Activated T-helper 2 cell treated with anti-CD3 and anti-CD28 coated beads, Interferon-gamma antibody, Interleukin-2, Interleukin-4, amounts not matched to agents 10 μg/mL and 5 μg/mL and 100 μg/mL, durations not matched to agents 14 hours and 24 hours and 36 hours (primary cell): Measurements from ENCODE around the gene PLET1. TPM values are rescaled to one million over a fixed set of nuclear protein-coding genes. Genes with fewer than 3 reads are reported as not detected.

Experiments
- DNase-seq: peaks from one replicate; pipeline ENCODE4 v3.0.0; 2021; ENCODE audit warnings: low spot score
- H3K27ac Mint-ChIP-seq: one replicate; pipeline ENCODE4 v1.8.0; 2021; ENCODE audit warnings: mixed read lengths
- H3K27me3 Mint-ChIP-seq: one replicate; pipeline ENCODE4 v1.8.0; 2021; ENCODE audit warnings: low read depth, mixed read lengths
- H3K36me3 Mint-ChIP-seq: one replicate; pipeline ENCODE4 v1.8.0; 2021; ENCODE audit warnings: low read depth, mixed read lengths
- H3K4me1 Mint-ChIP-seq: one replicate; pipeline ENCODE4 v1.8.0; 2021; ENCODE audit warnings: low read depth, mixed read lengths
- H3K4me3 Mint-ChIP-seq: one replicate; pipeline ENCODE4 v1.8.0; 2021; ENCODE audit warnings: low read depth, mild to moderate bottlenecking, moderate library complexity, mixed read lengths
- H3K9me3 Mint-ChIP-seq: one replicate; pipeline ENCODE4 v1.8.0; 2021; ENCODE audit warnings: mixed read lengths
- intact Hi-C: fragments of 100-400 bp; cut with micrococcal nuclease; formaldehyde crosslinking; loops from one replicate; pipeline ENCODE4 v1.15.1; 2023
- total RNA-seq: library from RNA; stranded (reverse); gene quantifications from 2 replicates; pipeline ENCODE4 v1.2.3, GENCODE V29; 2022

PLET1 gene
- total RNA-seq, 1 donor from 2014 or later: not detected

GRCh38 chr11:112279901-112280267, 19.2 kb upstream of the PLET1 start:
- Mint-ChIP-seq H3K9me3 (no peaks in the 10 kb centered on the region), H3K27me3 (no peaks in the 10 kb centered on the region), H3K36me3 (no peaks in the 10 kb centered on the region), H3K4me1 (peaks cover 25% of the 10 kb centered on the region), H3K27ac (no peak overlapping the region), H3K4me3 (peak overlapping the region; percentile 85)
- intact Hi-C loops: loop anchor here (1.0 to 10.0 kb wide), 3 partner anchors 61 to 345 kb away; partner anchors contain the start of gene DIXDC1
- peak; percentile 61 for DNase-seq

GRCh38 chr11:112278803-112279202, 18.1 kb upstream of the PLET1 start:
- intact Hi-C loops: no loop called here

GRCh38 chr11:112277941-112278340, 17.3 kb upstream of the PLET1 start:
- H3K9me3 Mint-ChIP-seq: no peaks in the 10 kb centered on the region
- intact Hi-C loops: no loop called here
- H3K4me3 Mint-ChIP-seq: no peak overlapping the region
- no peaks in the 10 kb centered on the region for H3K27me3 Mint-ChIP-seq
- H3K4me1 Mint-ChIP-seq: peaks cover 25% of the 10 kb centered on the region
- H3K27ac Mint-ChIP-seq: no peak overlapping the region
- no peaks in the 10 kb centered on the region for H3K36me3 Mint-ChIP-seq
- no peak for DNase-seq

More at GRCh38 chr11:112278803-112279202, 18.1 kb upstream of the PLET1 start:
- Mint-ChIP-seq H3K4me3 (no peak overlapping the region), H3K27ac (no peak overlapping the region), H3K27me3 (no peaks in the 10 kb centered on the region), H3K36me3 (no peaks in the 10 kb centered on the region), H3K9me3 (no peaks in the 10 kb centered on the region), H3K4me1 (peaks cover 25% of the 10 kb centered on the region)
- no peak for DNase-seq

GRCh38 chr11:112277029-112277428, 16.4 kb upstream of the PLET1 start:
- intact Hi-C loops: no loop called here
- no peak for DNase-seq
- Mint-ChIP-seq H3K4me1 (peaks cover 21% of the 10 kb centered on the region), H3K27me3 (no peaks in the 10 kb centered on the region), H3K9me3 (no peaks in the 10 kb centered on the region), H3K4me3 (no peak overlapping the region), H3K27ac (no peak overlapping the region), H3K36me3 (no peaks in the 10 kb centered on the region)

GRCh38 chr11:112274007-112274783, 13.5 kb upstream of the PLET1 start:
- no peaks in the 10 kb centered on the region for H3K36me3 Mint-ChIP-seq
- no peaks in the 10 kb centered on the region for H3K27me3 Mint-ChIP-seq
- no peak for DNase-seq
- no peaks in the 10 kb centered on the region for H3K9me3 Mint-ChIP-seq
- H3K4me1 Mint-ChIP-seq: peaks cover 6% of the 10 kb centered on the region
- intact Hi-C loops: no loop called here
- no peak overlapping the region for H3K4me3 Mint-ChIP-seq
- no peak overlapping the region for H3K27ac Mint-ChIP-seq

- Mint-ChIP-seq H3K36me3 (no peaks in the 10 kb centered on the region), H3K4me1 (peaks cover 6% of the 10 kb centered on the region), H3K27ac (no peak overlapping the region), H3K9me3 (no peaks in the 10 kb centered on the region), H3K4me3 (no peak overlapping the region), H3K27me3 (no peaks in the 10 kb centered on the region)
- intact Hi-C loops: no loop called here
- no peak for DNase-seq
These were observed 12.4 kb upstream of the PLET1 start for GRCh38 chr11:112273066-112273465.

- Mint-ChIP-seq H3K9me3 (no peaks in the 10 kb centered on the region), H3K36me3 (no peaks in the 10 kb centered on the region), H3K4me1 (no peaks in the 10 kb centered on the region), H3K27me3 (no peaks in the 10 kb centered on the region), H3K27ac (no peak overlapping the region), H3K4me3 (no peak overlapping the region)
- no peak for DNase-seq
- intact Hi-C loops: no loop called here
These were observed 10.6 kb upstream of the PLET1 start for GRCh38 chr11:112271242-112271641.

- no peaks in the 10 kb centered on the region for H3K27me3 Mint-ChIP-seq
- no peaks in the 10 kb centered on the region for H3K9me3 Mint-ChIP-seq
- H3K36me3 Mint-ChIP-seq: no peaks in the 10 kb centered on the region
- intact Hi-C loops: no loop called here
- no peaks in the 10 kb centered on the region for H3K4me1 Mint-ChIP-seq
- no peak overlapping the region for H3K4me3 Mint-ChIP-seq
- no peak for DNase-seq
- no peak overlapping the region for H3K27ac Mint-ChIP-seq
These were observed 10.0 kb upstream of the PLET1 start for GRCh38 chr11:112270551-112271180.

- H3K9me3 Mint-ChIP-seq: no peaks in the 10 kb centered on the region
- no peaks in the 10 kb centered on the region for H3K27me3 Mint-ChIP-seq
- H3K27ac Mint-ChIP-seq: no peak overlapping the region
- no peaks in the 10 kb centered on the region for H3K4me1 Mint-ChIP-seq
- intact Hi-C loops: no loop called here
- no peaks in the 10 kb centered on the region for H3K36me3 Mint-ChIP-seq
- DNase-seq: no peak
- H3K4me3 Mint-ChIP-seq: no peak overlapping the region
These were observed 8.5 kb upstream of the PLET1 start for GRCh38 chr11:112269139-112269538.

GRCh38 chr11:112268406-112268805, 7.7 kb upstream of the PLET1 start:
- intact Hi-C loops: no loop called here
- no peaks in the 10 kb centered on the region for H3K27me3 Mint-ChIP-seq
- no peak overlapping the region for H3K4me3 Mint-ChIP-seq
- no peak overlapping the region for H3K27ac Mint-ChIP-seq
- H3K4me1 Mint-ChIP-seq: no peaks in the 10 kb centered on the region
- no peak for DNase-seq
- H3K9me3 Mint-ChIP-seq: no peaks in the 10 kb centered on the region
- no peaks in the 10 kb centered on the region for H3K36me3 Mint-ChIP-seq

GRCh38 chr11:112267188-112267591, 6.5 kb upstream of the PLET1 start:
- no peaks in the 10 kb centered on the region for H3K36me3 Mint-ChIP-seq
- no peaks in the 10 kb centered on the region for H3K27me3 Mint-ChIP-seq
- H3K4me1 Mint-ChIP-seq: no peaks in the 10 kb centered on the region
- intact Hi-C loops: no loop called here
- no peak overlapping the region for H3K27ac Mint-ChIP-seq
- no peak for DNase-seq
- no peak overlapping the region for H3K4me3 Mint-ChIP-seq
- H3K9me3 Mint-ChIP-seq: no peaks in the 10 kb centered on the region

GRCh38 chr11:112266410-112266778, 5.7 kb upstream of the PLET1 start:
- Mint-ChIP-seq H3K4me3 (no peak overlapping the region), H3K27ac (no peak overlapping the region), H3K4me1 (no peaks in the 10 kb centered on the region), H3K27me3 (no peaks in the 10 kb centered on the region), H3K9me3 (no peaks in the 10 kb centered on the region), H3K36me3 (no peaks in the 10 kb centered on the region)
- no peak for DNase-seq
- intact Hi-C loops: no loop called here

- no peak for DNase-seq
- Mint-ChIP-seq H3K27me3 (no peaks in the 10 kb centered on the region), H3K4me3 (no peak overlapping the region), H3K36me3 (no peaks in the 10 kb centered on the region), H3K27ac (no peak overlapping the region), H3K9me3 (no peaks in the 10 kb centered on the region), H3K4me1 (no peaks in the 10 kb centered on the region)
- intact Hi-C loops: no loop called here
These were observed 5.2 kb upstream of the PLET1 start for GRCh38 chr11:112265659-112266409.
